HG03066 (cell line): ENCODE measurements around the gene ADCY5.

Experiments used
- ATAC-seq: cut with Tn5 transposase; IDR thresholded peaks from one replicate; pipeline ENCODE4 v1.9.1; 2021; ENCODE audit warnings: low read depth; ENCODE audit not compliant: unreplicated experiment

The ADCY5 gene

DNA sequence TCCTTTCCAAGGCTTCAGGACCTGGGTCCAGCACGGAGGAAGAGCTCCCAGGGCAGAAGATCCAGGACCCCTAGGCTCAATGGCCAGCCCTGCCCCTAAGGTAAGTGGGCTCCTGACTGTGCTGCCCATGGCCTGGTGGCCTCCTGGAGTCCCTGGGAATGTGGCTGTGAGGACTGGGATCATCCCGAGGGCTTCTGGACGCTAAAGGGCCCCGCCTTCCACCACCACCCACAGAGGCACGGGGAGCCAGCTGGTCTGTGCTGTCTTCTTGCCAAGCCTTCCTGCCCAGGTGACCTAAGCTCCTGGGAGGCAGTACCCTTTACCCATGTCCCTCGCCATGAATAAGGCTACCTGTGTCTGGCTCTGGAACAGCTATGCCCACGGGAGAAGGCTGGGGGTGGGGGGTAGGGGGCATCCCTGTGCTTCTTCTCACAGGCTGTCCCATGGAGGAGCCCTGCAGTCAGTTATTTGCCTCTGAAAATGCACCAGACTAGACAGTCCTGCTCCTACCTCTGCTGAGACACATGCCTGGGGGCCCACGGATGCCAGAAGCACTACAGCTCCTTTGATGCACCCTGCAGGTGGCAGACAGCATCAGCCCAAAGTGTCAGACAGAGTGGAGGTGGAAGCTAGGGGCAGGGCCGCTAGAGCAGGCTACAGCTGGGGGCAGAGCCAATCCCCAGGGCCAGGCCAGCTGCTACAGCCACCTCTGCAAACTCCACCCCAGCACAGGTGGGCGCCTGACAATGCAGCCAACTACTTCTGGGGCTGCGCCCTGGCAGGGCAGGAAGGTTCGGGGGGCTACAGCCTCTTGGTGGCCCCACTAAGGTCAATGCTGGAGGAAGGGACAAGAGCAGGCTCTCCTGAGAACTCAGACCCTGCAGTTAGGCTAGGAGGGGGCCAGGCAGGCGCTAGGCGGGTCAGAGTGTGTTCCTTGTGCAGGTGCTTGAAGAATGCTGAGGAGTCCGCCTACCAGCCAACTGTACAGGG lies 156.3 kb downstream of the ADCY5 start:
- no peak for ATAC-seq

DNA sequence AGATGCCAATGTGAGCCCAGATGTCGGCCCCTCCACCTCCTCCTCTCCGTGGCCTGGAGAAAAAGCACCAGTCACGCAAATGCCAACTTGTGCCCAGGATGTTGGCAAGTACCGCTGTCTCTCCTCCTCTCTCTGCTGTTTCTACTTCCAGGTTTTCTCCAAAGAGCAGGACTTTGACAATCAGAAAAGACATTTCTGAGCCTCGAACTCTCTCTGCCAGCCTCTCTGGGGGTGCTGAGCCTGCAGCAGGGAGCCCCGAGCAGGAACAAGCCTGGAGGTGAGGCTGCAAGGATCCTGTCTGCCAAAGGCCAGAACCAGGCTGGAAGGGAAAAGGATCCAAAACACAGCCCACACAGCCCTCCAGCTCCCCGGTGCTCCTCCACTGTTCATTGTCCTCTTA lies 157.5 kb downstream of the ADCY5 start:
- no peak for ATAC-seq

DNA sequence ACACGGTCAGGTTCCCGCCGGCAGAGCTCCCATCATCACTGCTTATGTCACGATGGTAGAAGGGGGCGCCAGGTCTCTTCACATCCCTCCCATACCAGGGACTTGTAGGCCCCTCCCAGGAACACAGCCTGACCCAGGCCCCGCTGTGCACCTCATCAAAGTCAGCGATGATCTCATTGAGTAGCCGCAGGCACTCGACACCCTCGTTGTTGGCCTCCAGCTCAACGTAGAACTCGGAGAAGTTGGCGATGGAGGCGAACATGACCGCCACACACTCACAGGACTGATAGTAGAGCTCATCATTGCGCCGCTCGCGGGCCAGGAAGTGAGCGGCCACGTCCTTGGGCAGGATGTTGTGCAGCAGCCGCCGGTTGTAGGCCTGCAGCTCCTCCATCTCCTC lies 157.9 kb downstream of the ADCY5 start:
- no peak for ATAC-seq

DNA sequence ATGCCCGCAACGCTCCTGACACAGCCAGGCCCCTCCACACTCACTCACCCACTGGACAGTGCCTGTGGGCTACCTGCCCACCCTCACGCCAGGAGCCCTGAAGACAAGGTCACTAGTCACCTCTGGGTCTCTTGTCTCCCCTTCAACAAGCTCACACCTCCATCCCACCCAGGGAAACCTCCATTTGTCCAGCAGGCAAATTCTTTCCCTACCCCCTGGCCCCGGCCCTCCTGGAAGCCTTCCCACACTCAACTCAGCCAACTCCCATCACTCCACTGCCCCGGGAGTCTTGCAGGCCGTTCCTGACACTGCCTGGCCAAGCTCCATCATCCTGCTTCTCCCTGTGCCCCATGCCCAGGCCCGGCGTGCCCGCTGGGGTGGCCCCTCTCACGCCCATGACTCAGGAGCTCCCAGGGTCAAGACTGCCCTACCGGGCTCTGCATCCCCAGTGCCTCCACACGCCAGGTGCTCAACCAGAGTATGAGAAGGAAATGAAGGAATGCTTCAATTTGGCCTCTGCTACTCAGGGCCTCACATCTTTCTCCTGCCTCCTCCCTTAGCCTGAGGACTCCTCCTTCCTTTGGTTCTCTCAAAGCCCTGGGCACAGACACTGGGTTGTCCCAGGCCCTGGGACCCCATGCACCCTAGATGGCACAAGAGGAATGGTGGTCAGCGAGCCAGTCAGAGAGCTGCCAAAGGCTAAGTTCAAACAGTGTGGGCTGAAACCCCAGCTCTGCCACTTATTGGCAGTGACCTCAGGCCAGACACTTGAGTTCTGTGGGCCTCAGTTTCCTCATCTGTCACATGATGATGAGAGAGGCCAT lies 158.6 kb downstream of the ADCY5 start:
- ATAC-seq: no peak

DNA sequence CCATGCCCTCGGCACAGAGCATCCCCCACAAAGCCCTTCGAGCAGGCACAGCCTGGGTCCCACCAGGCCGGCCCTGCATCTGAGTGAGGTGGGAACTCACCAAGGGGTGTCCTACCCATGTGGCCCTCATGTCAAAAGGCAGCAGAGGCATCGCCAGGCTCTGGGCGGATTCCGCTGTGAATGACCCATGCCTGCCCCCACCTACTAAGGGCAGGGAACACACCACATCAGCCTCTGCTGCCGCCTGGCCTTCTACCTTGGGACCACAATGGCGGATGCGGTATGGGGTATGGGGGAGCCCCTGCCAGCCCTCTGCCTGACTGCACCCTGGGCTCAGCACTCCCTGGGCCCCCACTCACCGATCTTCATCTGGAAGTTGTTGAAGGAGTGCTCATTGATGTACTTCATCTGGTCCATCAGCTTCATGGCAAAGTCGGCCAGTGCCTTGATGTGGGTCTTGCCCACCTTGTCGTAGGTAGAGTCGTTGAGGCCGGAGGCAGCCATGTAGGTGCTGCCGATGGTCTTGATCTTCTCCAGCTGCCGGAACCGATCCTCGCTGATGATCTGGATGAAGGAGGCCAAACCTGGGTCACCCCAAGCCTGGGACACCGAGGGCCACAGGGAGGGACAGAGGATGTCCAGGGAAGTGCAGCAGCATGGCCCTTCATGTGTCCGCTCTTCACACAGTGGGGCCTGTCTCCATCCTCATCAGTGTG lies 159.3 kb downstream of the ADCY5 start:
- no peak for ATAC-seq

DNA sequence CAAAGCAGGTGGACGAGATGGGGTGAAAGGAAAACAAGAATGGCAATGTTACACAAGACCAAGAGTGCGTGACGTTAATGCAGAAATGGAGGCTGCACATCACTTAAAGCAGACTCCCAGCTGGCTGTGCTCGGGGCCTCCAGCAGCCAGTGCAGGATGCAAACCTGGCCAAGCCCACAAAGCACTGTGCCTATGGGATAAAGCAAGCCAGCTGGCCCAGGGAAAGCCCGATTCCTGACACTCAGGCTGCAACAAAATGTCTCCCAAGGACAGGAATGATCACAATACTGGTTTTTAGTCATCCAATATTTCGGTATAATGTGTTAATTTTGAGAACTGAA lies 161.0 kb downstream of the ADCY5 start:
- ATAC-seq: no peak

DNA sequence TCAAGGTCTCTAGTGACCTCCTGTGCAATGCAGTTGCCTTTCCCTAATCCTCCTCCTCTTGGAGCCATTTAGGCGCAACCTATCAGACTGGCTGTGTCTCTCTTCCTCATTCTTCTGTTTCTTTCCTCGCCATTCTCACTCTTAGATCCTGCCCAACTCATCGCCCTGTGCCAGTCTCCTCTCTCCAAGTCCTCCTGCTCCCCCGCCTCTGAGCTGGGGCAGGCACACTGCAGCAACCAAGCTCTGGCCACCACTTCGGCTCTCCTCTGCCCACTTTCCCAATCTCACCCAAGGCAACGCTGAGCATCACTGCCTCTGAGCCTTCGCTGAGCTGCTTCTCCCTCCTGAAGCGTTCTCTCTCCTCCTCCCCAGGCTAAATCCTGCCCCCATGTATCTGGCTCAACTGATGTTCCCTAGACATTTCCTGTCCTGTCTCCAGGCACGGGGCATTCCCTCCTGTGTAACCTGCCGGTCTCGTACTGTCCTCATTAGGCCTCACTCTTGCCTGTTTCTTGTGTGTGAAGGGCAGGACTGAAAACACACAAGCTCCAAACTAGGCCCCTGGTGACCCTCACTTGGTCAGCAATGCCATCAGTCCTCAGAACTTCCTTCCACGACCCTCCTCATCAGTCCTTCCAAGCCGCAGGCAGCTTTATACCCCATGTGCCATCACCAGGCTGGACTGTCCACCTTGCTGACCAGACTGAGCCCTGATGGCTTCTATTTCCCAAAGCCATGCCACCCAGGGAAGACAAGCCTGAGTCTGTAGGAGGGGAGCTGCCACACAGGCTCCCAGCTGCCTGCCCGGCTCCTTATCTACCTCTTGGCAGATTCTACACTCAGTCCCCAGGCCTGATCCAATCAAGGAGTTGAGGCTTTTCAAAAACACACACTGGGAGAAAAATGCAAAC lies 161.6 kb downstream of the ADCY5 start:
- ATAC-seq: no peak

DNA sequence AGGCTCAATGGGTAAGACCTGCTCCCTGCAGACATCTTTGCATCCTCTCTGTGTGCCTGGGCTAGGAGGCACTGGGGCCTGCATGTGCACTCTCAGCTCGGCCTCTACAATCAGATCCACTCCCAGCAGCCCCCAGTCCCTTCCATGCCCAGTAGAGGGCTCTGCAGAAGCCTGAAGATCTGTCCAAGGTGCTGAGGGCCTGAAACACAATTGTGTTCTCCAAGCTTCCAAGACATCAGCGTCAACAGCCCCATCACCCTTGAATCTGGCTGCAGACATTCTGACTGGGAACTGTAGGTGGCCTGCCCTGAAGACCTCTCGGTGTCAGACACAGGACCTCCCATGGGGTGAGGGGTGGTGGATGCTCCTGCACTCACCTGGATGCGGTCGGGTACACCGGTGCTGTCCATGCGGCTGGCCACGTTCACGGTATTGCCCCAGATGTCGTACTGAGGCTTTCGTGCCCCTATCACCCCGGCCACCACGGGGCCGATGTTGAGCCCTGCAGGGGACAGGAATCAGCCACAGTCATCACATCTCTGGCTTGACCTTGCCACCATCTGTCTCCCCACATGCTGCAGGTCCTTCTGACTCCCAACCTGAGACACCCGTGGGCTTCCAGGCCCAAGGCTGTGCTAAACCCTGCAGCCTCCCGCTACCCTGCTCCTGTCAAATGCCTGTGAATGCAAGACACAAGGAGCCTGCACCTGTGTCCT lies 162.4 kb downstream of the ADCY5 start:
- peak; percentile 66 for ATAC-seq

DNA sequence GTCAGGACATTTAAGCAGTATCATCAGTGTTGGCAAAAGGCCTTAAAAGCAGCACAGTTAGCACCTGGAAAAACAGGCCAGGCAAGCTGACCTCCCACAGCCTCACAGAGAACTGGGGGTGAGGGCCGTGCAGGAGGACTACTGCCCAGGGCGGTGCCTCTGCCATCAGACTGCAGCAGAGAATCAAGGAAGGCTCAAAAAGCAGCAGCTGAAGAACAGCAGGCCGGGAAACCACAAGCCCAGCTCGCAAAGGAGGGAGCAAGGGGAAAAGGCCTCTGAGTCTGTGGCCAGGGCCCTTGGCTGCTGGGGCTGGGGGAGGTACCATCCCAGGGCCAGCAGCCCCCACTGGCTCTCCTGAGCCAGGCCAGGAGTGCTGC lies 163.0 kb downstream of the ADCY5 start:
- ATAC-seq: no peak

DNA sequence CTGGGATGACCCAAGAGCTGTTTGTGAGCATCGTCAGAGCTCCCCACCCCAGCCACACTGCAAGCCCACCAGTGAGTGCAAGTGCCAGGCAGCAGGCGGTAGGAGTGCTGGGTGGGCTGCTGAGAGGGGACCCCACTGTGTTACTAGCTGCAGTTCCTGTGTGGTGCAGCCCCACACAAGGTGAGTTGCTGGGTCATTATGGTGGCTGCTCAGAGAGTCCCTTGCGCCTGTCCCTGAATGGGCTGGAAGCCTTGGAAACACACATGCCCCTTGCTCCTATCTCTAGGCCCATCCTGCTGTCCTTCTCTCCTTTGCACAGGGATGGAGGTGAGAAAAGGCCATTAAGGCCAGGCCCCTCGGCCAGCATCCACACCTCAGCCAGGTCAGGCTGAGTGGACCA lies 163.4 kb downstream of the ADCY5 start:
- ATAC-seq: no peak

DNA sequence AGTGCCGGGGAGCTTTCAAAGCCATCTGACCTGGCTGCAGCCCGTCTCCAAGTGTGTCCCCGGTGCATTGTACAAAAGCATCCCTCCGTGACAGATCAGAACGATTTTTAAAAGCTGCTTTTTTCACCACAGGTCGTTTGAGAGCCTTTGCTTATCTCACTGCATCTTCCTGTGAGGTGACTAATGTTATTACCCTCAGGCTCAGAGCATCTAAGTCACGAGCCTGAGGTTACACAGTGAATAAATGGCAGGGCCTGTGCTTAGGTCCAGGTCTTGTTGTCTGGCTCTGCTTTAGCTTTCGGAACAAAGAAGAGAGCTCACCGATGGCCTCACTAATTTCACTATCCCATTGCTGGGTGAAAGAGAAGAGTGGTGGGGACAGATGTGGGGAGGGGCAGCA lies 163.8 kb downstream of the ADCY5 start:
- ATAC-seq: no peak

DNA sequence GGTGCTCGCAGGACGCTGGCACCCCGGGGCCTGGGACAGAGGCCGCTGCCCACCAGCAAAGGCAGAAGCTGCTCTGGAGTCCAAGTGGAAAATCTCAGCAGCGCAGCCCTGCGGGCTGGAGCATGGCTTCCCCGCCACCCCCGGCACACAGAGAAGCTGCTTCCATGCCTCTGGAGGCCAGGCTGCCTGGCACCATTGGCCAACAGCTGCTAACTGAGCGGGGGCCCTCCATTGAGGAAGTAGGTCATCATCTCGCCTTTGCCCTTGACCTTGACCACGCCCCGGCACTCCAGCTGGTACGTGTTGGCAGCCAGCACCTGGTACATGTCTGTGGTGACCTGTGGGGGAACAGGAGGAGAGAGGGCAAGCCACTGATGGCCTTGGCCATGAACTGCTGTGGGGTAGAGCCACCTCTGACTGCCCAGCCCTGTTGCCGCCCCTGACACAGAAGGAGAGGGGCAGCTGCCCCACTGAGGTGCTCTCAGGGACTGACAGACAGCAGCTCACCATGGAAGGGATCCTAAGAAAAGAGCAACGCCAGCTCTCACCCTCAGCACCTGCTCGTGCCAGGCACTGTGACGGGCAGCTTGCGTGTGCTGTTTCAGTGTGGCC lies 164.4 kb downstream of the ADCY5 start:
- ATAC-seq: no peak

DNA sequence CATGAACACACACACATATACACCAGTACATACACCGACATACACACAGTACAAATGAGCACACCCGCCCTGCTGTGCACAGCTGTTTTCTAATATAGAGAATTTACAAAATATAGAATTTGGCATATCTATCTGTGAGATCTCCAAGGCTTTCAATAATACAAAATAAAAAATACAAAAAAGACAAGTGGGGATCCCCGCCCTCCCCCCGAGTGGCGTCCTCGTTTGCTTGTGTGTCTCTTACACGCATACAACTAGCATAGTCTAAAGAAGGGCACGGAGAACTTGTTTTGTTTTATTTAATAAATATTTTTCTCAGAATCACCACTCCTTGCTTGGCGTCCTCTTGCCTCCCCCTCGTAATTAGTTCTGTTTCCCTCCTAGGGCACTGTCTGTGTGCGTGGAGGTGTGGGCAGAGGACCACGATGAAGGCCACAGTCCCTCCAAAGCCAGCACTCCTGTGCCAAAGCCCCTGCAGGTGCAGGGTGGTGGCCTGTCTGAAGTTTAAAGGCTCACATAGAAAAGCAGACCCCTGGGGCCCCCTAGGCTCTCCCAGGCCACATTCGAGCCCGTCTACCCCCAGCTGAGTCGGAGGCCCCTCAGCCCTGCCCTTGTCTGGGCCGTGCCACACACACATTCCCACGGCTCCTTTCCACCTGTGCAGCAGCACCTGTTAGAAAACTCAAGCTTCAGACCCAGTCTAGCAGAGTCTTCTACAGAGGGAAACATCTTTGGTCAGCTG lies 165.1 kb downstream of the ADCY5 start:
- no peak for ATAC-seq

DNA sequence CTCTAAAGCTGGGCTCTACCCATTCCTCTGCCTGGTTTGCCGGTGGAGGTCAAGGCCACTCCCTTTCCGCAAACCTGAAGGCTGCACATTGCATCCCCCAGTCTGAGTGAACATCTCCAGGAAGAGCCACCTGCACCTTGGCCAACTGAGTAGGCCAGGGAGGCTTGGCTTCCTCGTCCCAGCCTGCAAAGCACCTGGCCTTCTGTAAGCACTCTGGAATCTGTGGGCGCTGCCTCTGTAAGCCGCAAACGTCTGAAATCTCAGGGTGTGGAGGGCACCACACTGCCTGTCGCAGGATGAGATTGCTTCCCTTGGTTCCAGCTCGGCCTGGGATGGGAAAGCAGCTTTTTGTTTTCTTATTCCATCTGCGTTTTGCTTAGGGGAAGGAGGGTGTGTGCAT lies 165.8 kb downstream of the ADCY5 start:
- ATAC-seq: no peak

DNA sequence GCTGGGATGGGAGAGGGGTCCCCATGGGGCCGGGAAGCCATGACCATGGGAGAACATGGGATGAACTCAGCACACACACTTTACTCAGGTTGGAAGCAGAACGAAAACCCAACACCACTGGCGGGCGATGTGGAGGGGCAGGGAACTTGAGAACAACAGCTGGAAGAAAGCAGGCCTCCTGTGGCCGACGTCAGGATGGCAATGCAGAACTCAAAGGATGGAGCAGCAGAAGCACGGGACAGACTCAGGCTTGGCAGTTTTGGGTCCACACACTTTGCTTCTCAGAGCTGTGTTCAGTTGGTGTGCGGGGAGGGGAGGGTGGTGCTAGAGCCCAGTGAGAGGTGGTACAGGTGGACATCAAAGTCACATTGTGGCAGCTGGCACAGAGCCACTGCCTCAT lies 166.4 kb downstream of the ADCY5 start:
- no peak for ATAC-seq

DNA sequence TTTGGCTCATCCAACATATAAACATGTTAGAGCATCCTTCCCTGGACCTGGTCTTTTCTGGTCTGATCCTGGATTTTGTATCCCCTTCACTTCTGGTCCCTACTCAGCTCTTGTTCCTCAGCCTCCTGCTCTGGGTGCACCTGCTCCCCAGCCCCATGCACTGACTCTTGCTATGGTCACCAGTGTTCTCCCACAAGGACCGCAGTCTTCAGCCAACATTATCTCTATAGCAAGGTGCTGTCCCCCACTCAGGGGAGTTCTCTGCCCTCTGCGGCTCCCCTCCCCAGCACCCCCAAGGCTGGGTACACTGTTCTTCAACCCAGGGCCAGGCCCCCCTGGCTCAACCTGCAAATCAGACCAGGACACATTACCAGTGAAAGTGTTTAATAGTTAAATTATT lies 167.0 kb downstream of the ADCY5 start:
- ATAC-seq: no peak

DNA sequence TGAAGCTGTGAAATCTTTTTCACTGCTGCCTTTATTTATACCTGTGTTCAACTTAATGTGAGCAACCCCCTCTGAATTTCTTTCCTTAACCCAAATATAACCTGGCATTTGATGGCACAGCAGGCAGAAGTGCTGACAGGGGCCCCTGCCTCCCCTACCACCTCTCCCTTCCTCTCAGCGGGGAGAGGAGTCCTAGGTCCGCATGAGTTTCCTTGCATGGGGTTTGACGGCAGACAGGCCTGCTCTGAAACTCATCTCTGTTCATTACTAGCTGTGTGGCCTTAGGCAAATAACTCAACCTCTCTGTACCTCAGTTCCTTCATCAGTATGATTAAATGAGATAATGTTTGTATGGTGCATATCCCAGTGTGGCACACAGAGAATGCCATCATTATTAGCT lies 167.5 kb downstream of the ADCY5 start:
- no peak for ATAC-seq

DNA sequence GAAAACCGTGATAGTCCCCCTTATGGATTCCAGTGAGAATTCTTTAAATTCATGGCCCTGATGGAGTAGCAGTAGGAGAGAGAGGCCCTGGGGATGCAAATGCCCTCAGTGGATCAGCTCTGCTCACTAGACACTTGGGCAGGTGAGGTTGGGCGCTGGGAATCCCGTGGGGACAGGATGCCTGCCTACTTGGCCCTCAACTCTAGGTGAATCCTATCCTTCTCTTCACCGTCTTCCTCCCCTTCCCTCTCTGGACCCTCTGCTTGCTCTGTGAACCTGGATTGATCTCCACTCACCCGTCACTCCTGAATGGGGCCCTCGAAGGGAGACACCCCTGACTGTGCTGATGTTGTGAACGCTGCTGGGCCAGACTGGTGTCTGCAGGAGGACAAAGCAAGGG lies 169.8 kb downstream of the ADCY5 start:
- no peak for ATAC-seq
